ENCODE data around the gene WDR33.

GRCh38 chr2:127678531-127678930 is 132.4 kb downstream of the WDR33 start:
- TF ChIP-seq TAF1 (IDR thresholded peaks at IDR 0.05; ENCODE audit: low read depth), result no peak
- no peak for TF ChIP-seq YY1 (IDR thresholded peaks at IDR 0.05; ENCODE audit: low read depth)
- TF ChIP-seq CEBPB (IDR thresholded peaks at IDR 0.05), result no peak
- TF ChIP-seq, protein P1, sequence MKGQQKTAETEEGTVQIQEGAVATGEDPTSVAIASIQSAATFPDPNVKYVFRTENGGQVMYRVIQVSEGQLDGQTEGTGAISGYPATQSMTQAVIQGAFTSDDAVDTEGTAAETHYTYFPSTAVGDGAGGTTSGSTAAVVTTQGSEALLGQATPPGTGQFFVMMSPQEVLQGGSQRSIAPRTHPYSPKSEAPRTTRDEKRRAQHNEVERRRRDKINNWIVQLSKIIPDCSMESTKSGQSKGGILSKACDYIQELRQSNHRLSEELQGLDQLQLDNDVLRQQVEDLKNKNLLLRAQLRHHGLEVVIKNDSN (IDR thresholded peaks at IDR 0.05), result no peak
- TF ChIP-seq, protein P2, sequence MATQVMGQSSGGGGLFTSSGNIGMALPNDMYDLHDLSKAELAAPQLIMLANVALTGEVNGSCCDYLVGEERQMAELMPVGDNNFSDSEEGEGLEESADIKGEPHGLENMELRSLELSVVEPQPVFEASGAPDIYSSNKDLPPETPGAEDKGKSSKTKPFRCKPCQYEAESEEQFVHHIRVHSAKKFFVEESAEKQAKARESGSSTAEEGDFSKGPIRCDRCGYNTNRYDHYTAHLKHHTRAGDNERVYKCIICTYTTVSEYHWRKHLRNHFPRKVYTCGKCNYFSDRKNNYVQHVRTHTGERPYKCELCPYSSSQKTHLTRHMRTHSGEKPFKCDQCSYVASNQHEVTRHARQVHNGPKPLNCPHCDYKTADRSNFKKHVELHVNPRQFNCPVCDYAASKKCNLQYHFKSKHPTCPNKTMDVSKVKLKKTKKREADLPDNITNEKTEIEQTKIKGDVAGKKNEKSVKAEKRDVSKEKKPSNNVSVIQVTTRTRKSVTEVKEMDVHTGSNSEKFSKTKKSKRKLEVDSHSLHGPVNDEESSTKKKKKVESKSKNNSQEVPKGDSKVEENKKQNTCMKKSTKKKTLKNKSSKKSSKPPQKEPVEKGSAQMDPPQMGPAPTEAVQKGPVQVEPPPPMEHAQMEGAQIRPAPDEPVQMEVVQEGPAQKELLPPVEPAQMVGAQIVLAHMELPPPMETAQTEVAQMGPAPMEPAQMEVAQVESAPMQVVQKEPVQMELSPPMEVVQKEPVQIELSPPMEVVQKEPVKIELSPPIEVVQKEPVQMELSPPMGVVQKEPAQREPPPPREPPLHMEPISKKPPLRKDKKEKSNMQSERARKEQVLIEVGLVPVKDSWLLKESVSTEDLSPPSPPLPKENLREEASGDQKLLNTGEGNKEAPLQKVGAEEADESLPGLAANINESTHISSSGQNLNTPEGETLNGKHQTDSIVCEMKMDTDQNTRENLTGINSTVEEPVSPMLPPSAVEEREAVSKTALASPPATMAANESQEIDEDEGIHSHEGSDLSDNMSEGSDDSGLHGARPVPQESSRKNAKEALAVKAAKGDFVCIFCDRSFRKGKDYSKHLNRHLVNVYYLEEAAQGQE (IDR thresholded peaks at IDR 0.05; ENCODE audit: low read depth), result no peak
- TF ChIP-seq, protein P3, sequence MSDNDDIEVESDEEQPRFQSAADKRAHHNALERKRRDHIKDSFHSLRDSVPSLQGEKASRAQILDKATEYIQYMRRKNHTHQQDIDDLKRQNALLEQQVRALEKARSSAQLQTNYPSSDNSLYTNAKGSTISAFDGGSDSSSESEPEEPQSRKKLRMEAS (IDR thresholded peaks at IDR 0.05), result no peak
- no peak for TF ChIP-seq TCF12 (IDR thresholded peaks at IDR 0.05; ENCODE audit: low read depth)
- TF ChIP-seq FOXM1 (IDR thresholded peaks at IDR 0.05; ENCODE audit: borderline replicate concordance, low read depth), result no peak
- no peak for TF ChIP-seq CREB1 (IDR thresholded peaks at IDR 0.05; ENCODE audit: low read depth)
- no peak for TF ChIP-seq EP300 (IDR thresholded peaks at IDR 0.05; ENCODE audit: borderline replicate concordance)
- TF ChIP-seq RAD21 (IDR thresholded peaks at IDR 0.05; ENCODE audit: low read depth), result no peak

All from Ishikawa (cell line).